Measurements from ENCODE around the gene EML3.
"Not testable (repeated sequence)": the region's sequence is repeated elsewhere in the genome, so short reads cannot be mapped to it uniquely, and the experiment has no call there.

EML3 gene

DNA sequence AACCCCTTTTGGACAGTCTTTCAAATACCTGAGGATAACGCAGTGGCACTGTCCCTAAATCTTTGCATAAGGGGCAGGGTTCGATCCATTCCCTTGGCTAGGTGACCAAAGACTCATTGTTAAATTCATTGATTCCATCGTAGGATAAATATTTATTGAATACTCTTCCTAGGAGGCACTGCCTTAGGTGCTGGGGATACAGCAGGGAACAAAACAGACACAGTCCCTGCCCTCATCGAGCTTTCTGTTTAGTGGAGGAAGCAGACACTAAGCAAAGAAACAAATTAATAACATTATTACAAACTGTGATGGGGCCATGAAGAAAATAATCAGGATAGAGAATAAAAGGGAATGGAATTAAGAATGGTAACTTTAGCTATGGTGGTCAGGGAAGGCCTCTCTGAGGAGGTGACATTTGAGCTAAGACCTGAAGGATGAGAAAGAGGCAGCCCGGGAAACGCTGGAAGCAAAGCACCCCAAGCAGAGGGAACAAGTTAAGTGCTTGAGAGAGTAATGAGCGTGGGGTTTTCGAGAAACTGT lies 8.5 kb upstream of the EML3 start:
- no peak for DNase-seq (ENCODE audit: low read depth in 2 of 3, low spot score in 1 of 3)

GRCh38 chr11:62616957-62617356 lies 4.4 kb upstream of the EML3 start:
- DNase-seq (ENCODE audit: low read depth in 2 of 3, low spot score in 1 of 3), result not testable (repeated sequence)

GRCh38 chr11:62615521-62615920 lies 2.9 kb upstream of the EML3 start:
- no peak for DNase-seq (ENCODE audit: low read depth in 2 of 3, low spot score in 1 of 3)

DNA sequence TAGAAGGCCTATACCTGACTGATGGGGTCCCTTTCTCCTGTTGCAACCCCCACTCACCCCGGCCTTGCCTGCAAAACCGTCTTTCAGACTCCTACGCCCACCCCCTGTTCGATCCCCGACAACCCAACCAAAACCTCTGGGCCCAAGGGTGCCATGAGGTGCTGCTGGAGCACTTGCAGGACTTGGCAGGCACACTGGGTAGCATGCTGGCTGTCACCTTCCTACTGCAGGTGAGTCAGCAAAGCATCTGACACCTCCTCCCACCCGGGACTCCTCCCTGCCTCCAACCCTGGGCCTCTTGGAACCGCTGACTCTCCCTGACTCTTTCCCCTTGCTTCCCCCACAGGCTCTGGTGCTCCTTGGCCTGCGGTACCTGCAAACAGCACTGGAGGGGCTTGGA lies 1.7 kb upstream of the EML3 start:
- DNase-seq (ENCODE audit: low read depth in 2 of 3, low spot score in 1 of 3), result peak in 1 of 3 donors; percentile 41

GRCh38 chr11:62613291-62613778 lies 760 bp upstream of the EML3 start:
- no peak for DNase-seq (ENCODE audit: low read depth in 2 of 3, low spot score in 1 of 3)

GRCh38 chr11:62611705-62612365 lies 740 bp downstream of the EML3 start:
- DNase-seq (ENCODE audit: low read depth in 2 of 3, low spot score in 1 of 3), result peak in 2 of 3 donors; percentile 36 to 48

DNA sequence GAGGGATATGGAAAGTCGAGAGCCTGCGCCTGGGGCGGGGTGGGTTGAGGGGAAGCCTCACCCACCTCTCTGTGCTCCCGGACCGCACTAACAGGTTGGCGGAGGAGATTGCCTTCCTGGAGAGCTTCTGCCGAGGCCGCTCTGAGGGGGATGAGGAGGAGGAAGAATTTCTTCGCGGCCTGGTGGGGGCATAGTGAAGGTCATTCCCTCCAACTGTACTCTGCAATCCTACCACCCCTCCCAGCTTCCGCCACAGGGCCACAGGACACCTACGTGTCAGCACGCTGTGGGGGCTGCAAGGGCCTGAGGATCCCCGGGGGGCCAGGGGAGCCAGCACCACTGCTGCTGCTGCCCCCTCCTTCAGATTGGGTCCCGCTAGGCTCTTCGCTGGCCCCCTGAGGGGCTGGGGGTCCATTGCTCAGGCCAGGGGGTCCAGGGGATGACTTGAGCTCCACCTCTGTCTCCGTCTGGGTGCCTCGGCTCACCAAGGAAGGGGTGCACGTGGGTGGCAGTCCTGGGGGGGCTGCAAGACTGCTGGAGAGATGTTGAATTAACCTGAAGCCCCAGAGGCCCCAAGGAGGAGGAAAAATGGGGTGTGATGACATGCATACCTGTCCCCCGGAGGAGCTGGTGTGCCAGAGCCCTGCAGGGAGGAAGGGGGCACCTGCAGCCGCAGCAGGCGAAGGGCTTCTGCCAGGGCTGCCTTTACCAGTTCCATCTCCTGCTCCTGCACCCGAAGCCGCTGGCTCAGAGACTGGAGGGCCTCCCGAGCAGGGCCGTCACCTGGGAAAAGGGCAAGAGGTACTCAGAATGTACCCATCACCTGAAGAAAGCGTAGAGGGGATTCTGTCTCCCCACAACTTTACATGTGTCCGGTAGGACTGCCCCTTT lies 1.5 kb downstream of the EML3 start:
- no peak for DNase-seq (ENCODE audit: low read depth in 2 of 3, low spot score in 1 of 3)

- no peak for DNase-seq (ENCODE audit: low read depth in 2 of 3, low spot score in 1 of 3)
Measured at GRCh38 chr11:62610403-62610802, 2.2 kb downstream of the EML3 start.

- DNase-seq (ENCODE audit: low read depth in 2 of 3, low spot score in 1 of 3), result no peak
Measured at GRCh38 chr11:62608776-62609175, 3.8 kb downstream of the EML3 start.

- no peak for DNase-seq (ENCODE audit: low read depth in 2 of 3, low spot score in 1 of 3)
Measured at GRCh38 chr11:62607714-62608113, 4.9 kb downstream of the EML3 start.

- no peak for DNase-seq (ENCODE audit: low read depth in 2 of 3, low spot score in 1 of 3)
Measured at GRCh38 chr11:62605902-62606301, 6.7 kb downstream of the EML3 start.

DNA sequence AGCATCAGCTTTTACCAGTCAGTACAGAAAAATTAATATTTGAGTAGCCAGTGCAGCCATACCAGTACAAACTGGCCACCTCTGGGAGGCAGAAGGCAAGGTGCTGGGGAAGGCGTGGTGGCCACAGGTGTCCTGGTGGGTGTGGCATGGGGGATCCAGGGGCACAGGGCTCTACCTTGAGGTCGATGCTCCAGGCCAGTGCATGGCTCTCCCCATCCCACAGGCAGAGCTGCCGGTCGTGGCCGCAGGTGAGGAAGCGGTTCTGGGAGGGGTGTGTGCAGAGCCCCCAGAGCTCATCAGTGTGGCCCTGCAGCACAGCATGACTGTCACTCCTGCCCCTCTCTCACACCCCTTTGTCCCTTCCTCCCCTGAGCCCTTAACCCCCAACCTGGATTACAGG lies 7.1 kb downstream of the EML3 start:
- DNase-seq (ENCODE audit: low read depth in 2 of 3, low spot score in 1 of 3), result no peak

DNA sequence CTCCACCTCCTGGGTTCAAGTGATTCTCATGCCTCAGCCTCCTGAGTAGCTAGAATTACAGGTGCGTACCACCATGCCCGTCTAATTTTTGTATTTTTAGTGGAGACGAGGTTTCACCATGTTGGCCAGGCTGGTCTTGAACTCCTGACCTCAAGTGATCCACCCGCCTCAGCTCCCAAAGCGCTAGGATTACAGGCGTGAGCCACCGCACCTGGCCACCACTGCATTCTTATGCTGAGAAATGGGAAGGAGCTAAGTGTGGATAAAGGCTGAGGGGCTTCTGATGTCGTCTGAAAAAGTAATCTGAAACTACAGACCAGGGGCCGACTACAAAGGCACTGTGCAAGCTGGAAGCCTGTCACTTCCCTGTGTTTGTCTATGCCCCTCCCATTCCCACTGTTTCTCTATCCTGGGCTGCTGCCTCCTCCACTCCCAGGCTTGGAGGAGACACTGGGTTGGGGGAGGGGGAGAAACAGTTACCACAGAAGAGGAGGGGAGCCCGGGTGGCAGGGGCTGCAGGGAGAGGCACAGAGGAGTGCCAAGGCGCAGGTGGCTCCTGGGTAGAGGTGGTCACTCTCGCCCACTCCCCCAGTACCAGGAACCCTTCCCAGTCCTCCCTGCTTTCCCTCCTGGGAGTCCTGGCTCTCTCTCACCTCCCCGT lies 8.0 kb downstream of the EML3 start:
- DNase-seq (ENCODE audit: low read depth in 2 of 3, low spot score in 1 of 3), result no peak

DNA sequence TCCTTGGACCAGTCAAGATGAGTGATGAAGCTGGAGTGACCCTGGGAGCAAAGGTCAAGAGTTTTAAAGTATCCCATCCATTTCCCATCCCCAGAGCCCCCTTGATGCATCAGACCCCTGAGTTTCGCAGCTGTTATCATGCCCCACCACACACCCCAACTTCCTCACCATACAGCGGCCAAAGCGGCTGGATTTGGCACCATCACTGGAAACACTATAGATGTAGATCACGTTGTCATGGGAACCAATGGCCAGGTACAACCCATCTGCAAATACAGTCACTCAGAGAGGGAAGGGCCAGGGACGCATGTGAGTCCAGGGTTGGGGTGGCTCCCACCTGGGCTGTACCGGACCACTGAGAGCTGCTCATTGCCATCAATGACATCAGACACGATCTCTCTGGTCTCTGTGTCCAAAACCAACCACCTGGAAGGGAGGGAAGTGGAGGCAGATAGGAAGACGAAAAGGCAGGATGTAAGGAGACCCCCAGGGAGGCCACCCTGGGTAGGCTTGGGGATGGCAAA lies 8.7 kb downstream of the EML3 start:
- no peak for DNase-seq (ENCODE audit: low read depth in 2 of 3, low spot score in 1 of 3)

GRCh38 chr11:62603072-62603408 lies 9.5 kb downstream of the EML3 start:
- no peak for DNase-seq (ENCODE audit: low read depth in 2 of 3, low spot score in 1 of 3)

DNA sequence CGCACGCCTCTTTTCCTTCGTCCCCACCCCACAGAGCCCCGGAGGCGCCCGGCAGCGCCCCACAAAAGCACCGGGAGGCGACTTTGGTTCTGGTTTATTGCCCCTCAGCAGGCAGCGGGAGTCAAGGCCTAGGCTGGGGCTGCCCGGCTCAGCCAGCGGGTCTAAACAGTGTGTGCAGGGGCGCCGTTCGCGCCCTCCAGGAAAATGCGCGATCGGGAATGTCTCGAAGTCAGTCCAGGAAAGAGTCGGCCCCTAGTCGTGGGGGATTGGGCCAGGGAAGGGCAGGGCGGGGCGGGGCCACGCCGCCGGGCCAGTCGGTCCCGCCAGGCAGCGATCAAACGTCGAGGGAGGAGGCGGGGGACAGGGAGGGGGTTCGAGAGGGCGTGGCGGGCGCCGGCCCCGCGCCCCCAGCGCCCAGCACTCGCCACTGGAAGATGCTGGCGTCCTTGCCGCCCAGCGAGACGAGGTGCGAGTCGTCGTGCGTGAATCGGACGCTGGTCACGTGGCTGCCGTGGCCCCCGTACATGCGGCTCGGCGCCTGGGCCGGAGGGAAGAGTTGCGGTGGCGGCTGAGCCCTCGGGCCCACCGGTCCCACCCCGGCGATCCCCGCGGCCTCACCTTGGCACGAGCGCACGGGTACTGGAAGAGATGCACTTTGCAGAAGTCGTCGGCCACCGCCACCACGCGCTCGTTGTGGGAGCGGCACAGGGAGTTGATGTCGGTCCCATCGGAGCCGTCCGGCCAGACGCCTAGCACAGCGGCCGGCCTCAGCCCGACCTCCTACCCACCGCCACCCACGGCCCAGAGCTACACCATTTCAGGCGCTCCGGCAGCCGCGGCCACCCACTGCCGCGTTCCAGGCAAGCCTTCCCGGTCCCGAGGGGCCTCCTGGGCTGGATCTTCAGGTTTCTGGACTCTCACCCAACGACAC lies 10.2 kb downstream of the EML3 start:
- no peak for DNase-seq (ENCODE audit: low read depth in 2 of 3, low spot score in 1 of 3)

DNA sequence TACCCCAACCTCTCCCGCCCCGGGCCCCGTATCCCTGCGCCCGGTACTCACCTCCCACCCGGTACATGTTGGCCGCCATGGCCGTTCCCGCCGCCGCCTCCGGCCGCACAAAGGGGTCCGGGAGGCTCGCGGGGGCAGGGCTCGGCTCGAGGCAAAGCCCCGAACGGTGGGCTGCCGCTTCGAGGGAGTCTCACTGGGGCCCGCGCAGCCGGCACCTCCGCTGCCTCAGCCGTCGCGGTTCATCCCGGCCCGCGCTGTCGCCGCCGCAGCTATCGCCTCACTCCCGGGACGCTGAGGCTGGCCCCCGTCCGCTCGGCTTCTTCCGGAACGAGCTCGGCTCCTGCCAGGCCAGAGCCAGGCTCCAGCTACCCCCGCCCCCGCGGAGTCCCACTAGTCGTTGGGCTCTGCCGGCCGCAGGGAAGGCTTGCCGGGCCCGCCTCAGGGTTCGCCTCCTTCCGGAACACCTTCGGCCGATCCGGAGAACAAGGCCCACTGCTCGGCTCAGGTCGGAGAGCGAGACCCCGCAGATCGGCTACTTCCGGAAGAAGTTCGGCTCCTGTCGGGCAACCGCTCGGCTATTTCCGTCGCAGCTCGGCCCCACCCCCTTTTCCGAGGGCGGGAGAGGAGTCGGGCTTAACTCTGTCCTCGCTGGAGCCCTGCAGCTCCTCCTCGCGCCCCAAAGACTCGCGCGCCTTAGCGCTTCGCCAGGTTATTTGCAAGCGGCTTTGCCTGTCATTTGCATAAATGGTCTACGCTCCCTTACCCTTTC lies 11.0 kb downstream of the EML3 start, which contains the start of gene MTA2:
MTA2 (minus strand) TSS at position 494 of the 769 bp plus-strand sequence; CDS start at position 79, 415 bp downstream.
- peak; percentile 99 to 100 (median 100) for DNase-seq (ENCODE audit: low read depth in 2 of 3, low spot score in 1 of 3)

GRCh38 chr11:62601122-62601371 lies 11.5 kb downstream of the EML3 start:
- peak in 1 of 3 donors; percentile 53 for DNase-seq (ENCODE audit: low read depth in 2 of 3, low spot score in 1 of 3)

GRCh38 chr11:62600367-62601121 lies 12.0 kb downstream of the EML3 start:
- no peak for DNase-seq (ENCODE audit: low read depth in 2 of 3, low spot score in 1 of 3)

All from stimulated activated CD4-positive, alpha-beta T cell treated with anti-CD3 and anti-CD28 coated beads, Interleukin-12 subunit alpha, Interleukin-12 subunit beta, amount 100 ng/mL, for 48 hours (primary cell).